Bone marrow (tissue), 2 donors: Measurements from ENCODE around the gene RAP2A.

Source experiments
- DNase-seq, 2 donors: peaks; one replicate each; lab custom pipeline; 2025; lab: John Stamatoyannopoulos, UW

The RAP2A gene

GRCh38 chr13:97433727-97434396, at the start of gene RAP2A:
Gene RAP2A, plus strand, starts transcription at chr13:97434169. Its CDS starts 302 bp downstream, at chr13:97434471.
- peak; percentile 68 to 85 for DNase-seq

GRCh38 chr13:97384371-97384770, 49.6 kb upstream of the RAP2A start:
- DNase-seq = no peak

- no peak for DNase-seq
Observed at GRCh38 chr13:97385146-97385545, 48.8 kb upstream of the RAP2A start.

- DNase-seq = no peak
Observed at GRCh38 chr13:97385854-97386253, 48.1 kb upstream of the RAP2A start.

DNA sequence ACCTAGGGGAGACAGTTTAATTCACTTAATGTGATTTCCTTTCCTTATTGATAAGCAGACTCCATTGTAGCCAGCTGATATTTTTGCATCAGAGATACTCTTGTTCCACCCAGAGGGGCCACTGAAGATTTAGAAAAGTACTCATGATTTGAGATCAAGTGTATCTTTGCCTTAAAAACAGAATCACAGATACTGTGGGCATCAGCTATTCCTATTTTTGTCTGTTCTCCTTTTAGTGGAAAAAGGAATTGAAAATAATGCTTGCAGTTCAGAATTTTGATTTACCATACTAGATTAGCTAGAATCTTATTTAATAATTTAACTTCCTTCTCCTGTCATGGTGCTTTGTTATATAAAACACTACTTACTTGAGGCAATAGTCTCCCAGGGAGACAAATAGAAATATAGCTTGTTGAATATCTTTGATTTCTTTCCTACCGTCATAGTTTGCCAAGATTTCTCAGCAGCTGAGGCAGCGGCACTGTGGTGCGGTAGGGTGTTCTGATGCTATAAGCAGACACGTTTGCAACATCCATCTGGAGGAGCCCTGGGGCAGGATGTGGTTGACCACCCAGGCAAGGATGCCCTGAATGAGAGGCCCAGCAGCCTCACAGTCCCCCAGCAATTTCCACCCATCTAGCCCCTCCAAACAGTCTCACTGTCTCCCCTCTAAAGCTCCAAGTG, 47.0 kb upstream of the RAP2A start:
- no peak for DNase-seq

DNA sequence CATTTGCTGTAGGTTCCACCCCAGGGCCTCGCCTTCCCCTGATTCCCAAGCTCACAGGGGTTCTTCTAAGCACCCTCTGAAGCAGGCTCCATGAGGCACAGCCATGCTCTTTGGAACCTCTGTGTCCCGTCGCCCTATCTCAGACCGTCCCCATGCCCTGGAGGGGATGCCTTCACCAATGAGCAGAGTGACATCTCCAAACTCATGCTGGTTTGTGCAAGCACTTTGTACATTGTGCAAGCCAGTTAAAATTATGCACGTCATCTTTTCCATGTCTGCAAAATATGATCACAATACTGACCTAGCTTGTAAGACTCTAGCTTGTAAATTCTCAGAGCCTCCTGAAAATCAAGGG, 46.5 kb upstream of the RAP2A start:
- no peak for DNase-seq

GRCh38 chr13:97387890-97388289, 46.1 kb upstream of the RAP2A start:
- no peak for DNase-seq

DNA sequence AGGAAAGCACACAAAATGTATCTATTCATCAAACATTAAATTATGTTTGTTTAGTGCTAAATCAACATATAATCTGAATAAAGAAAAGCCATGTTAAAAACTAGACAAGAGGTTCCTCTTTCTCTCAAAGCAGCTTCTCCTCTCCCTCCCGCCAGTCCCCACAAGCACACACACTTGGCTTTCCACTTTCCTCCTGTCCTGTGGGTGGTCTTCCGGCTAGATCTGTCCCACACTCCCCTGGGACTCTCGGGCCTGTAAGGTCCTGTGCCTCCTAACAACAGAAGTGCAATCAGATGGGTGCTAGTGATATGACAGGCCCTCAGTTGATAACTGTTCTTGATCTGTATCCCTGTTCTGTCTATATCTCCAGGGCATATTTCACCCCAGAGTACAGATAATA, 45.6 kb upstream of the RAP2A start:
- no peak for DNase-seq

DNA sequence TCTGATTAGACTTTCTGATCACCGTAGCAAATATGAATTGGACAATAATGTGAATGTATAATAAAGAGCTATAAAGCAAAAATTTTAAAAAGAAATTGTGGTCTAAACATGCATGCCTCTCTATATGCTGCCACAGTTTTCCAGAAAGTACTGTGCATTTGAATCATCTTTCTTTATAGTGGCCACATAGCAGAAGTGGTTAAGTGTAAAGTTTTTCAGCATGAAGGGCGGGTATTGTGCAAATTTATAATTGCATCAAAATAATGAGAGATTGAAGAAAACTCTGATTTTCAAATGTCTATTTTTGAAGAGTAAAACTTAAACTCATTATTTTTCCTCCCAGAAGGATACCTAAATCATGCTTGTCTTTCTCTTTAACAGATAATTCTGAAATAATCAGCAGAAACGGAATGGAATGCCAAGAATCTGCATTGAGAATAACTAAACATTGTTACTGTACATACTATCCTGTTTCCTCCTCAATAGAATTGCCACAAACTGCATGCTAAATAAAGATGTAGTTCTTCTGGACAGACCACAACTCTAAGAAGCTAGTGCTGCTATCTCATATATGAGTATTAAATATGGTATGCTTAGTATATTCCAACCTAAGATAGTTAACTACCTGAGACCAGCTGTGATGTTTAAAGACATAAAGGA, 42.9 kb upstream of the RAP2A start:
- DNase-seq = no peak

- no peak for DNase-seq
Observed at GRCh38 chr13:97392020-97392419, 41.9 kb upstream of the RAP2A start.

DNA sequence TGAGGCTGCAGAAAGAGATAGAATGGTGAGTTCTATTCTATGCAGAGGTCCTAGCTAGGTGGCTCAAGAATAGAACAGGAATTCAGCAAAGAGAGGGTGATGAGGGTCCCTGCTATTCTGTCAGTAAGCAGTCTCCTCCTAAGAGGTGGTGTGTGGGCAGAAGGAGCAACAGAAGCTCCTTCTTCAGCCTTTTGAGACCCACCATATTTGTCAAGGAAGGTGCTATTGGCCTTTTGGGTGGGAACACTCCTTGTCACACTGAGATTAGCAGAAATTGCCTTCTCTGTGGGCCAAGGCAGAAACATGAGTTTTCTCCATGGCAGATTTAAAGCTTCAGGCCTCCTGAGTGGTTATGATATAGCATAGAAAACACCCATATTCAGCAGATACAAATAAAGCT, 39.4 kb upstream of the RAP2A start:
- no peak for DNase-seq

DNA sequence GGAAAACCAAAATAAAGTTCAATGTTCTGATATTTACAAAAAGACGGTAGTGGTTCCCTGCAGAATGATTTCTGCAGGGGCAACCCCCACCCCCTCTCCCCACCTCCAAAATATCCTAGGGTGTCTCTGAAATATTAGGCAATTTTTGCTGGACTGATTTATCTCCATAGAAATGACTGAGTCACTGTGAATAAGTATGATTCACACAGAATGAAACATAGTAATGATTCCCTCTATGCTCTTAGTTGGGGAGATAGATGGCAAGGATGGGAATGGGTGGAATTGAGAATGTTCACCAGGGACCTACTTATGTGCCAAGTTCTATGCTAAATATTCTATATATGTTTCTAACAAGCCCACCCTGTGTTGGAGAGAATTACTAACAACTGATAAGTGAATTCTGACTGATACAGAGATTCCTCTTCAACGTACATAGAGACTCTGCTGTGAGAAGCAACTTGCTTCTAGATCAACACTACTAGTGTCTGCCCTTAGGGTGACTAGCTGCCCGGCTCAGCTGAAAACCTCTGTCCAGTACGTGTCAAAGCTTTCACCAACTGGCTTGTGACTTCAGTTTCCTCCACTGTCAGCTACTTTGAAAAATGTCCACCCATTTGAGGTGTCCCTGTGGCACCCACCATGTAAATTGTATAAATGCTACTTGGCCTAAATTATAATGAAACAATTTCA, 38.4 kb upstream of the RAP2A start:
- DNase-seq = no peak

DNA sequence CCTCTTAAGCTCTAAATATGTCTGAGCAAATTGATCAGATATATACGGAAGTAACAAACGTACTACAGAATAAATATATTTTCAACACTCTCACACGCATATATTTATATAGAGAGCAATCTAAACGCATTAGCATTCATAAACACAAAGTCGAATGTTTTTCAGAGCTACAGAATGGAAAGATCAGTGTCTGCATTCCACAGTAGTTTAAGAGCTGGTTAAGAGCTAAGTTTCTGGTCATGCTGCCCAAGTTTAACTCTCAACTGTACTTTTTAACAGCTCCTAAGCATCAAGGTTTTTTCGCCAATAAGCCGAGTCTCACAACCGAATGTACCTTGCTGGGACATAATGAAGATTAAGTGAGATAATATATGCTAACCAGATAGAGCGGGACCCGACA, 36.7 kb upstream of the RAP2A start:
- no peak for DNase-seq

DNA sequence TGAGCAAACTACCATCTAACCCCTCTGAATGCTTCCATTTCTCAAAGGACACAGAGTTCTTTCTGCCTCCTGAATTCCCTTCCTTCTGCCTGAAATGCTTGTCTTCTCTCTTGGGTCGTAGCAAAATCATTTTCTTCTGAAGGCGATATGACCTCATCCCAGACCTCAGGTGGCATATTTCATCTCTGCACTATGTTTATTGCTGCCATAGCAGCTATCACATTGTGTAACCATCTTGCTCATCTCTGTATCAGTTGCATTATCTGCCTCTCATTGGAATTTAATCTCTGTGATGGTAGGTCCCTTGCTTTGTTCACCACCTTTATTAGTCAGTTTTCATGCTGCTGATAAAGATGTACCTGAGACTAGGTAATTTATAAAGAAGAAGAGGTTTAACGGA, 32.5 kb upstream of the RAP2A start:
- no peak for DNase-seq

DNA sequence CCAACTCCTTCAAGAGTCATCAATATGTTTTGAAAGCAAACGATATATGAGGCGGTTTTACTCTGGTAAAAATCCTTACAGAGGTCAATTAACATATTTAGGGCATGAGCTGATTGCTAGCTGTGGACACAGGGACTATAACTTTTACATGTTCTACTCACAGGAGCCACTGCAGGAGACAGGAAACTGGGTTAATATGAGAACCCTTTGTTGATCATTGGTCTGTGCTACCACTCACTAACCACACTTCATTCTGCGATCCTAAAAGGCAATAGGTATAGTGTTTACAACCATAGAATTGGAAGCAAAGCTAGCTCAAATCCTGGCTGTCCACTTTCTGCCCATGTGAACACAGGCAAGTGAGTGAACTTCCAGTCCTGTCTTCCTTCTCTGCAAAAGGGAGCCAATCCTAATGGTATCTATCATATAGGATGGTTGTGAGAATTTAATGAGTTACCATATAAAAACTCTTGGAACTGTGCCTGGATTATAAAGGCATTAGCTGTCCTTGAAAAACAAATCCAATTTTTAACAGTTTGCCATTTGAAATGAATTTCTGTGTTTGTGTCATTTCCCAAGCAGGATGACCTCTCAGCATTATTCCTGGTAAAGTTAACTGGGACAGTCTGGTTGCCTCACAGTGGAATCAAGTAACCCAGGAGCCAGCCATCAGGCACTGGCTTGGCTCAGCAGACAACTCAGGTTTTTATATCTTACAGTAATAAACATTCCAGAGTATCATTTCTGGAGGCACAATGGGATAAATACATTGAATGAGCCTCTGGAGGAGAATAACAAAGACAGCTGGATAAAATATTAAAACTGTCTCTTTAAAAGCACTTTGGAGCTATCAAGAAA, 29.8 kb upstream of the RAP2A start:
- no peak for DNase-seq

GRCh38 chr13:97407540-97407939, 26.4 kb upstream of the RAP2A start:
- no peak for DNase-seq

DNA sequence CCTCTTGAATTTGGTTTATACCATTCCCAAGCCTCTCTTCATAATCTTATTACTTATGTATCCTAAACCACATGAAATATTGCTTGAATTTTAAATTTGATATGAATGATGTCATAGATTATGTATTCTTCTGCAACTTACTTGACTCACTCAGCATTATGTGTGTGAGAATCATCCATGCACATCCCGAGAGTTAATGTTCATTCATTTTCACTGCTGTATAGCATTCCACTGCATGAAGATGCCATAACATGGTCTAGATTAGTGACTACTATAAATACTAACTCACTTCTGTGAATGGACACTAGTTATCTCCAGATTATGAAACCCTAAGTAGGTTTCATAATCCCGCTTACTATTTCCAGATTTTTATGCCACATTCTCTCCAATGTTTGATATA, 25.0 kb upstream of the RAP2A start:
- no peak for DNase-seq

DNA sequence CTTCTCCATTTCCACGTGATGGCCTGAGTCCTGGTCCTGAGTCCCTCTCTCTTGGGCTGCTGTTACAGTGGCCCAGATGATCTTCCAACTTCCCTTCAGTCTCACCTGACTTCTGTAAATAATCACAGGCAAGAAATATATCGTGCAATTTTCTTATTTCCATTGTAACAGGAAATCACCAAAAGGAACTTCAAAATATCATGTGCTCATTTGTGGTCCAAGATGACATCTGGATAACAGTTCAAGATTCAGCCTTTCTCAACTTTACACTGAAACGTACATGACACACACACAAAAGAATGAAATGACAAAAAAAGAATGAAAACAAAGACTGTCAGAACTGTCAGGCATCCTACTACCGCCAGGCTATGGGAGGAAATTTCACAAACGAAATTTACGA, 22.0 kb upstream of the RAP2A start:
- DNase-seq = no peak

DNA sequence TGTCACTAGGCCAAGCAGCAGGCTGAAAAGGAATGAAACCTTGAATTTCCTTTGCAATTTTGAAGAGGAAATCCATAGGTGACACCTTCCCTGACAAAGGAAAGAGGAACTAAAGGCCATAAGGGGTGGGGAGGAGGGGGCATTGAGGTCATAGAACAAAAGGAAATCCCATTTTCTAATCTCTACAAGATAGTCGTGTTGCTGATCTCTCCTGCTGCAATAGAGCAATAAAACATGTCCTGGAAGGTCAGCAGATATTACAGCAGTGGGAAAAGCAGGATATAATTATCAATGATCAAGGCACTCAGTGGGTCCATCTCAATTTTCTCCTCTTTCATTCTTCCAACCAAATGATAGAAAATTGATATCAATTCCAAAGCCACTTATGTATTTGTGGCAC, 20.3 kb upstream of the RAP2A start:
- DNase-seq = no peak

DNA sequence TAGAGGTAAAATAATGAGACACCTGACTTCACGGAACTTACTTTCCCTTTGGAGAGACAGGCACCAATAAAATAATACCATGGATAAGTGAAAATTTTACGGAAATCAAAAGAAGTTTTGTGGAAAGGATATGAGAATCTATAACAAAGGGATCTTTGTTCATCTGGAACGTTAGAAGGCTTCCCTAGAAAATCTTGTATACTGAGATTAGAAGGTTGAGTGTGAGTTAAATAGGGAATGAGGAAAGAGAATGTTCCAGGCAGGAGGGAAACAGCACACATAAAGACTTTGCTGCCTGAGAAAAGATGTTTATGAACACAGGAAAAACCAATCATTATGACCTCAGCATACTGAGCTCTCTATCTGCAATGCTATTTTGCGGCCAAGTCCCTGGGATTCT, 19.6 kb upstream of the RAP2A start:
- DNase-seq = no peak

DNA sequence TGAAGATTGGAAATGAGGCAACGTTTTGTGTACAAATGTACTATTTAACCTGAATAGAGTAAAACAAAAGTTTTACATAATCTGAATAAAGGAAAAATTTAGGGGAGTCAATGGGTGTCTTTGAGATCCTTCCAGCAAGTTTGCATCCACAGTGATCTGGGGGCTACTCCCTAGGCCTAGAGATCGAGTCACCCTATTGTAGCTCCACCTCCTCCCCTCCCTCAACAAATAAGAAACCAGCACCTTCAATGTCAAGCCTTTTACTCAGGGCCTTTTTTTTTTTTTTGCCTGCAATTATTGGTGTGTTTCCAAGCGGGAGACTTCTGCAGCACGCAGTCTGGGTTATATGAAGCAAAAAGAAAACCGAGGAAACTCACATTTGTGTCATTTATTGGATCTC, 16.3 kb upstream of the RAP2A start:
- no peak for DNase-seq
